Measurements from ENCODE around the gene GRB2.

GRB2 gene

GRCh38 chr17:75430159-75430974 lies 24.9 kb upstream of the GRB2 start:
- Mint-ChIP-seq H3K4me1 (ENCODE audit: low read depth) (peaks cover 18% of the 10 kb centered on the region), H3K4me3 (no peak overlapping the region), H3K27ac (no peak overlapping the region), H3K27me3 (no peaks in the 10 kb centered on the region), H3K36me3 (ENCODE audit: low read depth) (no peaks in the 10 kb centered on the region), H3K9me3 (no peaks in the 10 kb centered on the region)

DNA sequence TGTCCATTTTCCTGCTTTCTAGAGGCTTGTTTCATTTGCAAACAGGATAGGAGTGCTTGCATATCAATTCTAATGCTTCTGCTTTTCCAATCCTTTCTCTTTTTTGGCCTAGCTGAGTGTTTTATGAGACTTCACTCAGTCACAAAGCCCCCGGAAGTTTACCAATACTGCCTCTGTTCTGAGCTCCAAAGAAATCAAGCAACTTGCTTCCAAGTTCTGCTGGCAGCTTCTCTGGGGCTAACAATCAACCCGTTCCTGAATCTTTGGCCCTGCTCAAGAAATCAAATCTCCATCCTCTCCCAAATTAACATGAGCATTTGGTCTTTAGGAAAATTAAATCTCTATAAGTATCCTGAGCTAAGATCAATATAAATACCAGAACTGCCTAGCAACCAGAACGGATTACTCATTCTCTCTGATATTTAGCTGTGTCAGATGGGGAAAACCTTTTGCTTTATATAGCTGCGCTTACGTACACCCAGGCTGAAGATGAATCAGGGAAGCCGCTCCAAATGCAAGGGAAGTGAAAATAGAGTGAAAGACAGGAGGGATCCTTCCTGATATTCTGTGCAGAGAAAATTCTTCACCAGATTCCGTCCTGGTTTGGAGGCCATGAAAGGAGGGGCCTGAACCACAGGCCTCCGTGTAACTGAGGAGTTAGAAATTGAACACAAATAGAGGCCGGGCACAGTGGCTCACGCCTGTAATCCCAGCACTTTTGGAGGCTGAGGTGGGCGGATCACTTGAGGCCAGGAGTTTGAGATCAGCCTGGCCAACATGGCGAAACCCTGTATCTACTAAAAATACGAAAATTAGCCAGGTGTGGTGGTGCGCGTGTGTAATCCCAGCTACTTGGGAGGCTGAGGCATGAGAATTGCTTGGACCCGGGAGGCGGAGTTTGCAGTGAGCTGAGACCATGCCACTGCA lies 23.3 kb upstream of the GRB2 start:
- H3K36me3 Mint-ChIP-seq (ENCODE audit: low read depth) = no peaks in the 10 kb centered on the region
- no peak overlapping the region for H3K4me3 Mint-ChIP-seq
- no peak overlapping the region for H3K27ac Mint-ChIP-seq

GRCh38 chr17:75418531-75418930 lies 13.1 kb upstream of the GRB2 start:
- peaks cover 7% of the 10 kb centered on the region for H3K27me3 Mint-ChIP-seq
- H3K4me3 Mint-ChIP-seq = no peak overlapping the region
- no peaks in the 10 kb centered on the region for H3K9me3 Mint-ChIP-seq
- no peaks in the 10 kb centered on the region for H3K4me1 Mint-ChIP-seq (ENCODE audit: low read depth)
- no peak overlapping the region for H3K27ac Mint-ChIP-seq
- no peaks in the 10 kb centered on the region for H3K36me3 Mint-ChIP-seq (ENCODE audit: low read depth)

More for the DNA sequence above, 23.3 kb upstream of the GRB2 start:
- Mint-ChIP-seq H3K27me3 (no peaks in the 10 kb centered on the region), H3K4me1 (ENCODE audit: low read depth) (peaks cover 13% of the 10 kb centered on the region), H3K9me3 (no peaks in the 10 kb centered on the region)

- H3K36me3 Mint-ChIP-seq (ENCODE audit: low read depth) = no peaks in the 10 kb centered on the region
- no peaks in the 10 kb centered on the region for H3K9me3 Mint-ChIP-seq
- no peak overlapping the region for H3K4me3 Mint-ChIP-seq
- peaks cover 7% of the 10 kb centered on the region for H3K27me3 Mint-ChIP-seq
- no peak overlapping the region for H3K27ac Mint-ChIP-seq
- H3K4me1 Mint-ChIP-seq (ENCODE audit: low read depth) = peaks cover 8% of the 10 kb centered on the region
Measured at GRCh38 chr17:75417054-75417580, 11.6 kb upstream of the GRB2 start.

- H3K9me3 Mint-ChIP-seq = no peaks in the 10 kb centered on the region
- peaks cover 7% of the 10 kb centered on the region for H3K27me3 Mint-ChIP-seq
- no peaks in the 10 kb centered on the region for H3K36me3 Mint-ChIP-seq (ENCODE audit: low read depth)
- H3K27ac Mint-ChIP-seq = no peak overlapping the region
- H3K4me3 Mint-ChIP-seq = no peak overlapping the region
- peaks cover 16% of the 10 kb centered on the region for H3K4me1 Mint-ChIP-seq (ENCODE audit: low read depth)
Measured at GRCh38 chr17:75416006-75416405, 10.5 kb upstream of the GRB2 start.

DNA sequence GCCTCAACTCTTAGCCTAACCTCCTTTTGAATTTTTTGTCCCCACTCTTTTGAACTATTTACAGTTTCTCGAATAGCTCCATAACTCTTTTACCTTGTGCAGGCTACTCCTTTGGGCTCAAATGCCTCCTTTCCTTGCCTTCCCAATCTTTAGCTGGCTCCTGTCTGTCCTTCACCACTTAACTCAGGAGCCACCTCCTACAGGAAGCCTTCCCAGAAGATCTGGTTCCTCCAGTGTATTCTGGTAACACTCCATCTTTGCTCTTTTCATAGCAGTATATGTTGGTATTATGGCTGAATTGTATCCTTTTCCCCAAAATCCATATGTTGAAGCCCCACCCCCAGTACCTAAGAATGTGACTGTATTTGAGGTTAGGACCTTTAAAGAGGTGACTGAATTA lies 9.0 kb upstream of the GRB2 start:
- no peak overlapping the region for H3K27ac Mint-ChIP-seq

GRCh38 chr17:75412455-75413317 lies 7.2 kb upstream of the GRB2 start:
- H3K27me3 Mint-ChIP-seq = peaks cover 7% of the 10 kb centered on the region
- H3K4me1 Mint-ChIP-seq (ENCODE audit: low read depth) = peaks cover 20% of the 10 kb centered on the region
- no peaks in the 10 kb centered on the region for H3K36me3 Mint-ChIP-seq (ENCODE audit: low read depth)
- H3K27ac Mint-ChIP-seq = no peak overlapping the region
- H3K4me3 Mint-ChIP-seq = peak overlapping the region; percentile 57
- H3K9me3 Mint-ChIP-seq = no peaks in the 10 kb centered on the region

More for the DNA sequence above, 9.0 kb upstream of the GRB2 start:
- Mint-ChIP-seq H3K4me3 (no peak overlapping the region), H3K27me3 (peaks cover 7% of the 10 kb centered on the region), H3K9me3 (no peaks in the 10 kb centered on the region), H3K4me1 (ENCODE audit: low read depth) (peaks cover 20% of the 10 kb centered on the region), H3K36me3 (ENCODE audit: low read depth) (no peaks in the 10 kb centered on the region)

GRCh38 chr17:75411328-75412067 lies 6.0 kb upstream of the GRB2 start:
- no peak overlapping the region for H3K4me3 Mint-ChIP-seq
- no peak overlapping the region for H3K27ac Mint-ChIP-seq
- no peaks in the 10 kb centered on the region for H3K9me3 Mint-ChIP-seq
- H3K27me3 Mint-ChIP-seq = peaks cover 7% of the 10 kb centered on the region
- peaks cover 24% of the 10 kb centered on the region for H3K4me1 Mint-ChIP-seq (ENCODE audit: low read depth)
- H3K36me3 Mint-ChIP-seq (ENCODE audit: low read depth) = no peaks in the 10 kb centered on the region

GRCh38 chr17:75410141-75410540 lies 4.7 kb upstream of the GRB2 start:
- H3K9me3 Mint-ChIP-seq = no peaks in the 10 kb centered on the region
- H3K4me3 Mint-ChIP-seq = no peak overlapping the region
- peaks cover 7% of the 10 kb centered on the region for H3K27me3 Mint-ChIP-seq
- H3K36me3 Mint-ChIP-seq (ENCODE audit: low read depth) = no peaks in the 10 kb centered on the region
- peak overlapping the region; percentile 34 for H3K27ac Mint-ChIP-seq
- peaks cover 33% of the 10 kb centered on the region for H3K4me1 Mint-ChIP-seq (ENCODE audit: low read depth)

DNA sequence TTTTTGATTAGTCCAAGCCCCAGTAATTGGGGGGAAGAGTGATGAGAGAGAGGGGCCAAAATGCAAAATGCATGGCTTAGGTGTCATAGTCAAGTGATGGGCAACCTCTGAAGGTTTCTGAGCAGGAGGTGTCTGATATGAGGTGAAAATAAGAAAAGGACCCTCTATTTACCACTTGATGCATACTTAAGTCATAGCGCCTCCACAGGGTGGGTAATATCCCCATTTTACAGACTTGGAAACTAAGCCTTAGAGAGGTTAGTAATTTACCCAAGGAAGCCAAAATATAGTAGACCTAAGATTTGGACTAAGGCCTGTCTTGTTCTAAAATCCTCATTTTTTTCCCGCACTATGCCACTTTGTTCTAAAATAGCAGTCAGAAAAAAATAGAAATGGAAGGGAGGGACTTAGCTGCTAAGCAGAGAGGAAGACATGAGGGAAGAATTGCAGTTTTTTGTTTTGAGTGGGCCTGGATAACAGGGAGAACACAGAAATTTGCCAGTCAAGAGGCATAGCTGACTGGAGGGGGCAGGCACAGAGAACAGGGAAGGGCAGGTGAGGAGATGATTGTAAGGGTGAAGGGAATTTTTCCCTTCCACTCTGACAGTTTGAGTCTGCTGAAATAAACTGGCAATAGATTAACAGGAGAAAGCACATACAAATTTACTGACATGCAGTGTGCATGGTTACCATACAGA lies 2.3 kb upstream of the GRB2 start:
- Mint-ChIP-seq H3K4me3 (no peak overlapping the region), H3K27me3 (no peaks in the 10 kb centered on the region), H3K4me1 (ENCODE audit: low read depth) (peaks cover 44% of the 10 kb centered on the region), H3K36me3 (ENCODE audit: low read depth) (peaks cover 8% of the 10 kb centered on the region), H3K9me3 (no peaks in the 10 kb centered on the region), H3K27ac (no peak overlapping the region)

DNA sequence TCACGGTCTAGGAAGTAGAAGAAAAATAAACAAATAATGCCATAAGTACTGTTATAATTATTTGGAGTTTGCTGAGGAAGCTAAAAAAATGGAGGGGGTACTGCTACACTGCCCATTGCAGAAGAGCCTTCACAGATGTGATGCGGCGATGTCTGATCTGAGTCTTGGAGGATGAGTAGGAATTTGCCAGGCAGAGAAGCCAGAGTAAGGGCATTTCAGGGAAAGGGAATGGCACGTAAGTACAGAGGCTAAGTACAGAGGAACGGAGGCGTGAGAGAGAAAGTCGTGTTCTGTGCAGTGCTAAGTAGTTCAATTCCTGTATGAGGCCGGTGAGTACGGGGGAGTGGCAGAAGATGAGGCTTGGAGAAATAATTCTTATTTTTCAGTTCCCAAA lies 741 bp upstream of the GRB2 start:
- Mint-ChIP-seq H3K27ac (peak overlapping the region; percentile 67), H3K27me3 (no peaks in the 10 kb centered on the region), H3K4me1 (ENCODE audit: low read depth) (peaks cover 45% of the 10 kb centered on the region), H3K9me3 (no peaks in the 10 kb centered on the region), H3K4me3 (peak overlapping the region; percentile 96), H3K36me3 (ENCODE audit: low read depth) (peaks cover 13% of the 10 kb centered on the region)

DNA sequence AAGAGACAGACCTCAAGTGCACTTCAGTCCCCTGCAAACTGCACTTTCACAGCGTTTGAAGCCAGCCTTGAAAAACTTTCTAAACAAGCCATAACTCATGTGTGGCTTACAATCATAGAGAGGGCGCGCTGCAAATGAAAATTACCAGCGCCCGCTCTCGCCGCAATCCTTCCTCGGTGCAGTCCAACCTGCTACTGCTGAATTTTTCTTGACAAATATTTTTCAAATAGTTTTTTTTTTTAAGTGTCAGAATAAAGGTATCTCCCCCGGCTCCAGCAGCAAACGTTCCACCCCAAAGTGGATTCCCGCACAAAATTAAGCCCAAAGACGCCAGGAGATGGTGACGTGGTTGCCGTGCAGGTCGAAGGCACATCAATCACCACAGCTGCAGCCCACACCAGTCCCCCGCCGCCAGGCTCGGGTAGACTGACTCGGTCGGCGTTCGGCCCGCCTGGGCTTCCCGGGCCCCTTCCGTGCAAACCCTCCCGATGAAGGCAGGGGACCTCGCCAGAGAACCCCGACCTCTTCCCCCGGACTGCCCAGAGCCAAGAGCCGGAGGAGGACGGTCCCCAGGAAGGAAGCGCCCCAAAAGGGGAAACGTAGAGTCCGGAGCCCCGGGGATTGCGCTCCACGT lies 630 bp downstream of the GRB2 start:
- no peaks in the 10 kb centered on the region for H3K9me3 Mint-ChIP-seq
- H3K4me3 Mint-ChIP-seq = peak overlapping the region; percentile 96
- peak overlapping the region; percentile 98 for H3K27ac Mint-ChIP-seq
- H3K4me1 Mint-ChIP-seq (ENCODE audit: low read depth) = peaks cover 50% of the 10 kb centered on the region
- no peaks in the 10 kb centered on the region for H3K27me3 Mint-ChIP-seq
- peaks cover 18% of the 10 kb centered on the region for H3K36me3 Mint-ChIP-seq (ENCODE audit: low read depth)

DNA sequence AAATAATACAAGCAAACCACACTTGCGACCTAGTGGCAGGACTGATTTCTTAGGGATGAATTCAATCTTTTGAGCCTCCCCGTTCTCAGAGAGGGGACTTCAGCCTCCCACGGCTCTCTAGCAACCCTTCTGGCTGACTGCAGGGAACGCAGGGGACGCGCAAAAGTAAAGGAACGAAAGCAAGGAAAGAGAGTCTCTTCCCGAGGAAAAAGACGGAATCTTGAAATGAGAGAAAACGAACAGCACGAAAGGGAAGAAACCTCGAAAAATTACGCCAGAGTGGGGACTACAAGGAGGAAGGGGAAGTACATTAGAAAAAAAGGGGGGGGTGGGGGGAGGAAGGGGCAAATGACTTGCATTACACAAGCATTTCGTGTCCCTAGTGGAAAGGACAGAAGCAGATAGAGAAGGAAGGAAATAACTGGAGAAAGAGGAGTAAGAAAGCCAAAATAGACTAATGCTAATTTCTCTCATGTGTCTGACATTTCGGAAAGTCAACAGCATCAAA lies 1.2 kb downstream of the GRB2 start:
- no peaks in the 10 kb centered on the region for H3K27me3 Mint-ChIP-seq
- H3K36me3 Mint-ChIP-seq (ENCODE audit: low read depth) = peaks cover 18% of the 10 kb centered on the region
- H3K4me1 Mint-ChIP-seq (ENCODE audit: low read depth) = peaks cover 50% of the 10 kb centered on the region
- peak overlapping the region; percentile 96 for H3K4me3 Mint-ChIP-seq
- peak overlapping the region; percentile 98 for H3K27ac Mint-ChIP-seq
- H3K9me3 Mint-ChIP-seq = no peaks in the 10 kb centered on the region
